Measurements from ENCODE around the gene ZNF286A. TPM values are rescaled to one million over a fixed set of nuclear protein-coding genes. Genes with fewer than 3 reads are reported as not detected.
"Not testable (repeated sequence)": the region's sequence is repeated elsewhere in the genome, so short reads cannot be mapped to it uniquely, and the experiment has no call there.

ZNF286A gene
- total RNA-seq, 4 donors from 2014 or later: 15.2 to 20.4 (median 18.9) TPM

DNA sequence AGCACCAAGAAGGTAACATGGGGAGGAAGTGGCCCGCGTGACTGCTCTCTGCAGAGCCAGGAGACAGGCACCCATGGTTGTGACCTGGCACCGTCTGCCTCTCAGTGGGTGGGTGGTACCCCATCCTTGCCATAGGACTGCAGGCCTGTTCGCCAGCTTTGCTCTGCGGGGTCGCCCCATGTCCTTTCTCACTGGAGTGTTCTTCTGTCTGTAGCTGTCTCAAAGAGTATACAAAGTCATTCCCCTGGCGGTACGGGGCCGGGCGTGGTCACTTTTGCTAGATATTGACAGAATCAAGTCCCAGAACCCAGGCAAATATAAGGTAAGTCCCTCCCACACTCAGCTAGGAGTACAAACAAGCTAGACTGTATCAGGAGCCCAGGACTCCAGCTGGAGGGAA is 38.5 kb downstream of the ZNF286A start:
- intact Hi-C loops (cut with DNase I): no loop called here
- no peaks in the 10 kb centered on the region for H3K4me1 ChIP-seq
- 90% methylated on average over 10 of the region's 10 CpGs for WGBS
- H3K36me3 ChIP-seq: no peaks in the 10 kb centered on the region
- no peak overlapping the region for H3K4me3 ChIP-seq
- no peaks in the 10 kb centered on the region for H3K27me3 ChIP-seq
- H3K9me3 ChIP-seq: no peaks in the 10 kb centered on the region
- H3K27ac ChIP-seq (replicated peaks in 1 of 4): no peak overlapping the region
- DNase-seq (ENCODE audit: extremely low spot score): no peak
- TF ChIP-seq POLR2A (IDR thresholded peaks at IDR 0.05; ENCODE audit: low read depth): no peak
- no peak for TF ChIP-seq CTCF (IDR thresholded peaks at IDR 0.05)
- TF ChIP-seq EP300 (IDR thresholded peaks at IDR 0.05): no peak
- TF ChIP-seq POLR2AphosphoS5 (IDR thresholded peaks at IDR 0.05): no peak

- H3K27ac ChIP-seq (replicated peaks in 1 of 4); H3K4me3 ChIP-seq; H3K36me3 ChIP-seq; intact Hi-C loops (cut with DNase I); H3K27me3 ChIP-seq; H3K4me1 ChIP-seq; H3K9me3 ChIP-seq; DNase-seq (ENCODE audit: extremely low spot score): not testable (repeated sequence)
- 75% methylated on average over 10 of the region's 11 CpGs for WGBS
Observed at GRCh38 chr17:15739259-15739658, 39.7 kb downstream of the ZNF286A start.

DNA sequence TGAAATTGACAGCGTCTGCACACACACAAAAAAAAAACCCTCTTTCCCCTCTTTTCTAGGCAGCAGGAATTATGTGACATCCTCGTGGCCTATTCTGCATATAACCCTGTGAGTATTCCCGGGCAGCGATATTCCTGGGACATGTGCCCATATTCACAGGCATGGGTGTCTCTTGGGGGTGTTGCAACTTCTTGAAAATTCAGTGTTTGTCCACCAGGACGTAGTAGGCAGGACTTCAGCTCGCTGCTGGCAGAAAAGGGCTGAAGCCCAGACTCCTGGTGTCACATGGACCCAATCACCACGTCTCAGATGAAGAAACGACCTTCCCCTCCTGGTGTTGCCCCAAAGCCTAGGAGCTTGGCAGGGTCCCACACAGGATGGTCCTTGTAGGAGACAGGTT is 40.5 kb downstream of the ZNF286A start:
- 58% methylated on average over 7 of the region's 8 CpGs for WGBS
- intact Hi-C loops (cut with DNase I); H3K36me3 ChIP-seq; H3K27ac ChIP-seq (replicated peaks in 1 of 4); DNase-seq (ENCODE audit: extremely low spot score); H3K27me3 ChIP-seq; H3K9me3 ChIP-seq; H3K4me1 ChIP-seq; H3K4me3 ChIP-seq: not testable (repeated sequence)

- no peaks in the 10 kb centered on the region for H3K36me3 ChIP-seq
- intact Hi-C loops (cut with DNase I): no loop called here
- no peaks in the 10 kb centered on the region for H3K27me3 ChIP-seq
- no peaks in the 10 kb centered on the region for H3K4me1 ChIP-seq
- no peaks in the 10 kb centered on the region for H3K9me3 ChIP-seq
- TF ChIP-seq POLR2A (IDR thresholded peaks at IDR 0.05; ENCODE audit: low read depth): no peak
- no peak for TF ChIP-seq CTCF (IDR thresholded peaks at IDR 0.05)
- TF ChIP-seq POLR2AphosphoS5 (IDR thresholded peaks at IDR 0.05): no peak
- no peak for TF ChIP-seq EP300 (IDR thresholded peaks at IDR 0.05)
- WGBS: no CpG with 5 or more reads among the region's 7 CpGs
- H3K27ac ChIP-seq (replicated peaks in 1 of 4): no peak overlapping the region
- DNase-seq (ENCODE audit: extremely low spot score): no peak
- no peak overlapping the region for H3K4me3 ChIP-seq
Observed at GRCh38 chr17:15740570-15741120, 41.1 kb downstream of the ZNF286A start.

DNA sequence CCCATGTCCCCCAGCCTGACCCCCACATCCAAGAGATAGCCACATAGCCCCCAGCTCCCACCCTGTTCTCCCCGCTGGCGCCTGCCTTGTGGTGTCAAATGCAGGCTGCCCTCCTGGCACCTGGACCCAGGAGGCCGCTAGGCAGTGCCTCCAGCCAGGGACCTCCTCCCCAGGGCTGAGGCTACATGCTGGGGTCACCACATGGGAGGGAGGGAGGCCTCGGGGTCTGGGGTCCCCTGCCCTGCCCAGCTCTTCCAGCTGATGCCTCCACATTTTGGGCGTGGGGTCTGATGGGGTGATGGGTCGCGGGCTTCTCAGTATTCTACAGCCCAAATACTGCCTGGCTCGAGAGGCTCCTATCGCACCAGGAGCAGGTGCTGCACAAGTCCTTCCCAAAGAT is 42.1 kb downstream of the ZNF286A start:
- Histone ChIP-seq H3K27ac (replicated peaks in 1 of 4) (no peak overlapping the region), H3K4me3 (no peak overlapping the region), H3K27me3 (no peaks in the 10 kb centered on the region), H3K9me3 (no peaks in the 10 kb centered on the region), H3K4me1 (no peaks in the 10 kb centered on the region), H3K36me3 (no peaks in the 10 kb centered on the region)
- TF ChIP-seq POLR2AphosphoS5 (IDR thresholded peaks at IDR 0.05) (no peak), EP300 (IDR thresholded peaks at IDR 0.05) (no peak), CTCF (IDR thresholded peaks at IDR 0.05) (no peak), POLR2A (IDR thresholded peaks at IDR 0.05; ENCODE audit: low read depth) (no peak)
- intact Hi-C loops (cut with DNase I): no loop called here
- WGBS: 100% methylated on average over 2 of the region's 9 CpGs
- DNase-seq (ENCODE audit: extremely low spot score): no peak

DNA sequence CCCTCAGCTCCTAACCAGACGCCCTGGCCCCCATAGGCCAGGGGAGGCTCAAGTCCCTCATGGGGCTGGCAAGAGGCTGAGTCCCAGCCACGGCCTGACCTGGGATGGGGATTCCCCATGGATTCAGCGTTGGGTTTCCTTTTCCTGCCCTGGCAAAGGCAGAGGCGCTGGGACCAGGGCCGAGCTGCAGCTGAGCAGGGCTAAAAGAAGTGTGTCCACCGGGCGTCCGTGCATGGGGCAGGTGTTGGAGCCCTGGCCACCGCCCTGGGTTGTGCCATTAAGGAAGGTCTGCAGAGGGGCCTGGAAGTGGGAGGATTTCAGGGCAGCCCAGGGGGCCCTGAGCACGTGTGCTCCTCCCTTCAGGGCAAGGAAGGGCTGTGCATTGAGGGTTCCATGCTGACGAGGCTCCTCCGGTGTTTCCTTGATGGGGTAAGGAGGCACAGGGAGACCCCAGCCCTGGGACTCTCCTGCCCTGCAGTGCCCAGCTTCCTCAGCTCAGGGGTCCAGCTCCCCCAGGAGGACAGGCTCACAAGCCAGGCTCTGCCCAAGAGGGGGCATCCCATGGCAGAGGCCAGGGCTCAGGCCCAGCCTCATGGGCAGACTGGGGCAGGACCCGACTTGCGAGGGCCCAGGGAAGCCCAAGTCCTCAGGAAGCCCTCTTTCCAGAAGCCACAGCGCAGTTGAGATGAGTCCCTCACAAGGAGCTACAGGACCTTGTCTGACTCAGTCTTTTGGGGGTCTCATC is 42.7 kb downstream of the ZNF286A start:
- Histone ChIP-seq H3K36me3 (no peaks in the 10 kb centered on the region), H3K9me3 (no peaks in the 10 kb centered on the region), H3K27me3 (peaks cover 0 to 4% (median 0%) of the 10 kb centered on the region in 4 donors), H3K4me3 (no peak overlapping the region), H3K4me1 (no peaks in the 10 kb centered on the region), H3K27ac (replicated peaks in 1 of 4) (no peak overlapping the region)
- intact Hi-C loops (cut with DNase I): no loop called here
- TF ChIP-seq POLR2AphosphoS5 (IDR thresholded peaks at IDR 0.05): no peak
- TF ChIP-seq EP300 (IDR thresholded peaks at IDR 0.05): no peak
- TF ChIP-seq CTCF (IDR thresholded peaks at IDR 0.05): no peak
- TF ChIP-seq POLR2A (IDR thresholded peaks at IDR 0.05; ENCODE audit: low read depth): no peak
- DNase-seq (ENCODE audit: extremely low spot score): no peak
- WGBS: 88% methylated on average over 10 of the region's 15 CpGs

Data from esophagus muscularis mucosa (tissue), 4 donors.